GM18870 (cell line): Measurements from ENCODE around the gene ADGRA1.
"Not testable (repeated sequence)": the region's sequence is repeated elsewhere in the genome, so short reads cannot be mapped to it uniquely, and the experiment has no call there.

ENCODE experiments used
- ATAC-seq: cut with Tn5 transposase; IDR thresholded peaks from one replicate; pipeline ENCODE4 v1.9.1; 2021; ENCODE audit warnings: moderate library complexity; ENCODE audit not compliant: unreplicated experiment

ADGRA1 gene

DNA sequence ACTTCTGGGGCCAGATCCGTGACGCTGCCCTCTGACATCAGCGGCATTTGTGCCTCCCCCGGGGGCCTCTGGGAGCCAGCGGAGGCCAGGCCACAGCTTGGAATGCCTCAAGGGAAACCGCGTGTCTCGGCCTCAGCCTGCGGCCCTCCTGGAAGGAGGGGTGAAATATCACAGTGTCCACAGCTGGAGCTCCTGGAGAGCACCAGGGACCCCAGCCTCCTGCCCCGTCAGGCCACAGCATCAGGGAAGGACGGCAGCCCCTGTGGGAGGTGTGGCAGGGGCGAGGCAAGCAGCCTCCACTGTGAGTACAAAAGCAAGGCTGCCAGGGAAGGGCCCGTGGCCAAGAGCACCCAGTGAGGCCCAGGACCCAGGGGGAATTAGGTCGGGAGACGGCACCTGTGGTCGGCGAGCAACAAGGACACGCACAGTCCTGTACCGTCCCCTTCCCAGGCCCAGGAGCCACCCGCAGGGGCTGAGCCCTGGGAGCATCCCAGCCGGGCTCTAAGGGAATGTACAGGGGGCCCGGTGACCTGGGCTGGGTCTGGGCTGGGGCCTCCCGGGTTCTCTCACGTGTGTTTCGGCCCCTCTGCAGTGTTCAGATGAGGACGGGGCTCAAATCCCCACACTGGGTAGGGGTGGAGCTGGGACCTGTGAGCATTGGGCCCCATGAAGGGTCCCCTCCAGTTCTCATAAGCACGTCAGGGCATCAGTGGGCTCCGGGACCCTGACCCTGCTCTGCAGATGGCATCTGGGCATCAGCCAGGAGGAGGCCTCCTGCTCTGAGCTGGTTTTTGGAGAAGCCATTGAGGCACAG is 53.6 kb downstream of the ADGRA1 start:
- ATAC-seq, result no peak

- no peak for ATAC-seq
Measured at GRCh38 chr10:133141958-133142340, 54.2 kb downstream of the ADGRA1 start.

- ATAC-seq, result no peak
Measured at GRCh38 chr10:133142523-133143199, 54.9 kb downstream of the ADGRA1 start.

- ATAC-seq, result no peak
Measured at GRCh38 chr10:133143200-133143533, 55.4 kb downstream of the ADGRA1 start.

- no peak for ATAC-seq
Measured at GRCh38 chr10:133143546-133143945, 55.8 kb downstream of the ADGRA1 start.

DNA sequence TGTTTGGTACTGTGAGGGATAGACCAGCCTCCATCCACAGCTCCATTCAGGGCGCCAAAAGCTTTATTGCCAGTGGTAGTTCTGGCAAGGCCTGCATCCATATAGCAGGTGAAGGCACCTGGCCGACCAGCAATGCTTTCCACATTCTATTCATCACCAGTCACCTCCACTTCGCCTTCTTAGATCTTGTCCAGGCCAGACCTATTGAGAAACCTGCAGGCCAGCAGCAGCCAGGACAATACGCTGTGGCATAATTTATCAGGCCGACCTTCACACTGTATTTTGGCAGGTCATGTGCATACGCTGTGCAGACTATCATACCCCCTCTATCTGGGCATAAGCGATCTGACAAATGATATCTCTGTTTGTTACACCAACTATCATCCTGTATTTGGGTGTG is 57.0 kb downstream of the ADGRA1 start:
- no peak for ATAC-seq

DNA sequence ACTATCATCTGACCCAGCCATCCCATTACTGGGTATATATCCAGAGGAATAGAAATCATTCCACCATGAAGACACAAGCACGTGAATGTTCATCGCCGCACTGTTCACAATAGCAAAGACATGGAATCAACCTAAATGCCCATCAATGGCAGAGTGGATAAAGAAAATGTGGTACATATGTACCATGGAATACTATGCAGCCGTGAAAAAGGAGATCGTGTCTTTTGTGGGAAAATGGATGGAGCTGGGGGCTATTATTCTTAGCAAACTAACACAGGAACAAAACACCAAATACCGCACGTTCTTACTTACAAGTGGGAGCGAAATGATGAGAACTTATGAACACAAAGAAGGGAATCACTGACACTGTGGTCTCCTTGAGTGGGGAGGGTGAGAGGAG is 62.5 kb downstream of the ADGRA1 start:
- no peak for ATAC-seq

GRCh38 chr10:133150656-133151055 is 62.9 kb downstream of the ADGRA1 start:
- ATAC-seq, result no peak

GRCh38 chr10:133151071-133151470 is 63.3 kb downstream of the ADGRA1 start:
- ATAC-seq, result not testable (repeated sequence)

DNA sequence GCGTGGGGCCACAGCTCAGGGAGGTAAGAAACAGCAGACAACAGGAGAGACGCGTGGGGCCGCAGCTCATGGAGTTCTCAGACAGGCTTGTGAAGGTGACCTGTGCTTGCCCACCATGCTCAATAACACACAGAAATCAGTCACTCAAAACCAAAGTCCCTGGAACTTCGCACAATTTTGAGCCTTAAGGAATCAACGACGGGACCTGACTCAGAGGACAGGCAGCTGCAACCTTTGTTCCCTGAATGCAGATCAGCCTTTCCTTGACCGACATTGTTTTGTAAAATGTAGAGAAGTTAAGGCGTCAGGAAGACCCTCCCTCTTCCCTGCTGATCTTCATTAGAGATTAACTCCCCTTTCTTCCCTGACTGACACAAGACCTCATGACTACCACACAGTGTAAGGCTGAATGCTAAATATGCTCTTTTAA is 63.8 kb downstream of the ADGRA1 start:
- no peak for ATAC-seq

DNA sequence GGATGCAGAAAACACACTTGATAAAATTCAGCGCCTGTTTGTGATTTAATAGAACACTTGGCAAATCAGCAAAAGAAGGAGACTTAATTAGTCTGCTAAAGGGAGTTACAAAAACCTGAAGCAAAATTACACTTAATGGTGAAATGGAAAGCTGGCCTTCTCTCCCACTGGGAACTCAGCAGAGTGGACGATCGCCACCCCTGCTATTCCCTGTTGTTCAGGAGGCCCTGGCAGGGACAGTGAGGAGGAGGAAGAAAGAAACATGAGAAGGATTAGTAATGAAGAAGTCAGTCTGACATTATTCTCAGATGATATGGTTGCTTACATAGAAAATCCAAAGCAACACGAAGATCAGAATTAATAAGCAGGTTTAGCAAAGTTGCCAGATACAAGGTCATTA is 66.7 kb downstream of the ADGRA1 start:
- no peak for ATAC-seq

DNA sequence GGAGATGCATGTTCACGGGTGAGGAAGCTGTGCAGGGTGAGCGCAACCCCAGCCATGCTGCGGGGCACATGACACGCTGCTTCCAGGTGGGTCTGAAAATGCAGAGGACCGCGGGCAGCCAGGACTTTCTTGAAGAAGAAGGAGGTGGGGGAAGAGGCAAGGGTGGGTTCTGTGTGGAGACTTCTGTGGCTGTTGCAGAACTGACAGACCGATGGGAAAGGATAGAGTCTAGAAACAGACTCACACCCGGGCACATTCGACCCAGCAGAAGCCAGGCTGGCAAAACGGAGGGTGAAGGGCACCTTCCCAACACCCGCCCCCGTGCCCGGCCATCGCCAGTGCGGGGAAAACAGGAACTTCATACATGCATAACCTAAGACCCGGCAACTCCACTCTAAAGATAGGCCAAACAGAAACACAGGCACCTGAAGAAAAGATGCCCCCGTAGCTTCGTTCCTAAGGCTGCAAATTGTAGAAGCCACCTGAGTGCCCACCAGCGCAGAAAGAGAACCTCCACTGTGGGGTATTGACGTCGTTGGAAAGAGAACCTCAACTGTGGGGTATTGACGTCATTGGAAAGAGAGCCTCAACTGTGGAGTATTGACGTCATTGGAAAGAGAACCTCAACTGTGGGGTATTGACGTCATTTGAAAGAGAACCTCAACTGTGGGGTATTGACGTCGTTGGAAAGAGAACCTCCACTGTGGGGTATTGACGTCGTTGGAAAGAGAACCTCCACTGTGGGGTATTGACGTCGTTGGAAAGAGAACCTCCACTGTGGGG is 67.5 kb downstream of the ADGRA1 start:
- ATAC-seq, result no peak

DNA sequence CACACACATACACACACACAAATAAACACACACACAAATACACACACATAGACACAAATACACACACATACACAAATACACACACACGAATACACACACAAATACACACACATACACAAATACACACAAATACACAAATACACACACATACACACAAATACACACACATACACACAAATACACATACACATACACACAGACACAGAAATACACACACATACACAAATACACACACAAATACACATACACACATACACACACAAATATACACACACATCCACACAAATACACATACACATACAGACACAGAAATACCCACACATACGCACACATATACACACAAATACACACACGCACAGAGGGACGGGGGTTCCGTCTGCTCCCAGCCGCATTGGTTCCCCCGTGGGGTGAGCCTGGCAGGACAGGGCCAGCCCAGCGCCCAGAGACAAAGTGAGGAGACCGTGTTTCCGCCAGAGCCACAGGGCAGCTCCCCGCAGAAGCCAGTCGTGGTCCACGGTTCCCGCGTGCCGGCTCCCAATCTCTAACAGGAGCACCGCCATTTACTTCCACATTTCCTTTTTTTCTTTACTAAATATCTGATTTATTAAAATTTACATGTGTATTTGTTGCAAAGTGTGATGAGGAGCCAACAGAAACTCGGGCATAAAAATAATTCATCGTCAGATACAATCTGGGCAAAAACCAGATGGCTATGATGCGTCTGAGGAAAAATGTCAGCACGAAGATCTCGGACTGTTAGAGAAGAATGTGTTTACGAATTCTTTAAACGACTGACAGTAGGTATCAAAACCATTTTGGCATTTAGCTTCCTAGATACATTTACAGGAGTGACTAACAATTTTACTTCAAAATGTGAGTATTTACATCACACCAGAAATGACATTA is 69.2 kb downstream of the ADGRA1 start:
- no peak for ATAC-seq

DNA sequence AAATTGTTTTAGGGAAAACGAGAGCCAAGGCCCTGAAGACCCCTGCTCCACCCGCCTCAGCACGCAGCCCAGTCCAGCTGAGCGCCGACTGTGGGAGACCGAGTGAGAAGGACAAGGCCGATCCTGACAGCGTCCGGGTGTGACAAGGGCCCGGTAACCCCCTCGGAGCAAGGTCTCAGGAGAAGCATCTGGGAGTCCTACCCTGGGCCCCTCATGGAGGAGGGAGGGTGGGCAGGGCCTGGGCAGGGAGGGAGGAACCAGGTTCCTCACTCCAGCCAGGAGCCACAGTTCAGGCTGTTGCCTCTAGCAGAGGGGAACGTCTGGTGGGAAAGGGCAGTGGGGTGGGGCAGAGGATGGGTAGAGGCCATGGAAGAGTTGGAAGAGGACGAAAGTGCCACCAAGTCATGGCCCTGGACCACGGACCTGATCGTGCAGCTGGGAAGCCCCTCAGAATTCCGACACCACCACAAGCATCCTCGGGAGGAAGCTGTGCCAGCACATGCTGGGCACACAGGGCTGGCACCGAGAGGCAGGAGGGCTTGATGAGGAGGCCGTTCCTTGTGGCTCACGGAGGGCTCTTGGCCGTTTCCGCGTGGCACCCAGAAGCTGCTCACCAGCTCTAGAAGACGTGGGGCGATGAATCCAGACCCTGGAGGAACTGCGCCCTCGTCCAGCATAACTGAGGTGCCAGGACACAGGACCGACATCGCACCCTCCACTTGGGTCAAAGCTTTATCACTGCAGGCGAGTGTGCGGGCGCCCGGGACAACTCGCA is 70.1 kb downstream of the ADGRA1 start:
- no peak for ATAC-seq

DNA sequence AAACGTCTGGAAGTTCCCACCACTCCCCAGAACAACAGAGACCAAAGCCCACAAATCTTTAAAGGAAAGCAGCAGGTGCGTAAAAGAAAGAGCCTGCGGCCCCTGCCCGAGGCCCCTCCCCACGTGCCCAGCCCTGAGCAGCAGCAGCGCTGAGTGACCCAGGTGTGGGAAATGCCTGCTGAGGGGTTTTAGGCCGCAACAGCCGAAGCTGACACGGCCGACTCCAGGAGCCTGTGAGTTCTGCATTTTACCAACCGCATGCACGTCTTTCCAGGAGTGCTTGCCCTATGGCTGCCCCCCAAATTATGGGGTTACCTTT is 70.7 kb downstream of the ADGRA1 start:
- ATAC-seq, result no peak

GRCh38 chr10:133158756-133159610 is 71.3 kb downstream of the ADGRA1 start:
- ATAC-seq, result no peak

DNA sequence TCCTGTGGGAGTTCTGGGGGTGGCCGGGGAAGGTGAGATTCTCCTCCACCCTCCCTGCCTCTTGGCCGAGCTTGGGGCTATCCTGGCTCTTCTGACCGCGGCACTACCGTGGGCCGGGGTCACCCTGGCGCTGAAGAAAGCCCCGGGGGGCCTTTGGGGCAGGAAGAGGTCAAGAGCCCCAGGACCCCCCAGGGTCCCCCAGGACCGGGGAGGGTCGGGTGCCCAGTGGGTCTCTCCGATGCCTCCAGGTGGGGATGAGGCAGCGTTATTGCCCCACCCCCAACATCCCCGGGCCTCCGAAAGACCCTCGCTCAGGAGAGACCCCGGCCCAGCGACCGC is 71.9 kb downstream of the ADGRA1 start:
- ATAC-seq, result no peak

- ATAC-seq, result no peak
Measured at GRCh38 chr10:133159950-133160825, 72.5 kb downstream of the ADGRA1 start, which contains the start of gene KNDC1. Gene KNDC1, plus strand, starts transcription at chr10:133160219. Its CDS starts 249 bp downstream, at chr10:133160468.
